IMR-90 (cell line): ENCODE measurements around the gene EEPD1.
A peak's percentile ranks its signal among the peaks of the same experiment; 100 is the strongest.

Source experiments
- BHLHE40 ChIP-seq: fragments of 150-350 bp; IDR thresholded peaks from 2 replicates; pipeline ENCODE4 v1.6.1; 2016; ENCODE audit warnings: mild to moderate bottlenecking, low read depth, low read length
- CEBPB ChIP-seq: IDR thresholded peaks from 2 replicates; pipeline ENCODE4 v1.6.1; 2012; ENCODE audit warnings: low read depth, low read length, improper control_type of control experiment
- FOS ChIP-seq: fragments of 150-350 bp; IDR thresholded peaks from 2 replicates; pipeline ENCODE4 v1.6.1; 2016; ENCODE audit warnings: low read depth, low read length
- MXI1 ChIP-seq: IDR thresholded peaks from 2 replicates; pipeline ENCODE4 v1.6.1; 2012; ENCODE audit warnings: low read depth, mild to moderate bottlenecking, low read length, moderate library complexity, borderline replicate concordance
- NFE2L2 ChIP-seq: fragments of 150-350 bp; IDR thresholded peaks from 2 replicates; pipeline ENCODE4 v1.6.1; 2016; ENCODE audit warnings: low read depth, mild to moderate bottlenecking, low read length
- POLR2A ChIP-seq: IDR thresholded peaks from 2 replicates; pipeline ENCODE4 v1.6.1; 2012; ENCODE audit warnings: mild to moderate bottlenecking, low read depth, low read length
- RAD21 ChIP-seq: IDR thresholded peaks from 2 replicates; pipeline ENCODE4 v1.6.1; 2012; ENCODE audit warnings: low read length, improper control_type of control experiment
- RCOR1 ChIP-seq: IDR thresholded peaks from 2 replicates; pipeline ENCODE4 v1.6.1; 2012; ENCODE audit warnings: mild to moderate bottlenecking, low read length, improper control_type of control experiment; ENCODE audit not compliant: insufficient replicate concordance
- RFX5 ChIP-seq: IDR thresholded peaks from 2 replicates; pipeline ENCODE4 v1.8.0; 2012; ENCODE audit warnings: low read depth, mild to moderate bottlenecking, low read length, moderate library complexity
- SMC3 ChIP-seq: fragments of 150-350 bp; IDR thresholded peaks from 2 replicates; pipeline ENCODE4 v1.6.1; 2016; ENCODE audit warnings: low read depth, mild to moderate bottlenecking, antibody characterized with exemption, low read length, moderate library complexity
- TF ChIP-seq, protein P1 (sequence below): conservative IDR thresholded peaks from 2 replicates; pipeline ENCODE4 v1.5.1; 2012; ENCODE audit warnings: mild to moderate bottlenecking, low read depth, low read length, improper control_type of control experiment
- TF ChIP-seq, protein P2 (sequence below): fragments of 150-350 bp; IDR thresholded peaks from 2 replicates; pipeline ENCODE4 v1.6.1; 2017; ENCODE audit warnings: mild to moderate bottlenecking, antibody characterized with exemption, low read length, low read depth
- TF ChIP-seq, protein P3 (sequence below): fragments of 150-350 bp; IDR thresholded peaks from 2 replicates; pipeline ENCODE4 v1.6.1; 2016; ENCODE audit warnings: low read depth, mild to moderate bottlenecking, low read length, moderate library complexity, borderline replicate concordance

DNA sequence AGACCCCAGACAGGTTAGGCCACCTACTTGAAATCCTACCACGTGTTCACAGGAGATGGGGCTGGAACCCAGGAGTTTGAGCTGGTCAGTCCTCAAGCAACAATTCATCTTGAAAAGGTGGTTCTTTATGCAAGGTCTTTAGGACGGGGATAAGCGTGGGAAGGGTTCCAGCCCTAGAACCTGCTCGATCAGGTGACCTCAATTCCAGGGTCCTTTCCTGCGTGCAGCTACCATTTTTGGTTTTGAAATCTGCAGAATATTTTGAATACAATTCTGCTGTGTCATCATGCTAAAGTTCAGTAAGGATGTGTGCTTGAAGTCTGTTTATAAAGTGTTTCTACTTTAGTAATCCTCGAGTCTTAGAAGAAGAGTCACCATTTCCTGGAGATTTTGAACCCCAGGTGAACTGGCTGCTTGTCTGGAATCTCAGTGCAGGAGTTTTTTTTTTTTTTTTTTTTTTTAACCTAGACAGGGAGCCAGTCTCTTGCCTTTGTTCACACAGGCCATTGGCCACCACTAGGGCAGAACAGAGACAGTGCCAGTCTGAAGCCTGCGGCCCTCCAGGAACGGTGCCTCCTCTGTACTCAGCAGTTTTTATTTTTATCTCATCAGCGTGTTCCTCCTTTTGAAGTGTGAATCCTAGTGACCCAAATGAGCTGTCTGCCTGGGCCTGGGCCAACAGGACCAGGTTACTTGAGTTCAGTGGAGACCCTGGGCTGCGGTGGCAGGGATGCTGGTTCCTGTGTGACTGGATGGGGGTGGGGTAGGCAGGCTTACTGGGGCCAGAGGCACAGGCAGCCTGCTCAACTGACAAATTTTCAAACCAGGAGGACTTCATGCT lies 54.6 kb downstream of the EEPD1 start:
- TF ChIP-seq, protein P1, sequence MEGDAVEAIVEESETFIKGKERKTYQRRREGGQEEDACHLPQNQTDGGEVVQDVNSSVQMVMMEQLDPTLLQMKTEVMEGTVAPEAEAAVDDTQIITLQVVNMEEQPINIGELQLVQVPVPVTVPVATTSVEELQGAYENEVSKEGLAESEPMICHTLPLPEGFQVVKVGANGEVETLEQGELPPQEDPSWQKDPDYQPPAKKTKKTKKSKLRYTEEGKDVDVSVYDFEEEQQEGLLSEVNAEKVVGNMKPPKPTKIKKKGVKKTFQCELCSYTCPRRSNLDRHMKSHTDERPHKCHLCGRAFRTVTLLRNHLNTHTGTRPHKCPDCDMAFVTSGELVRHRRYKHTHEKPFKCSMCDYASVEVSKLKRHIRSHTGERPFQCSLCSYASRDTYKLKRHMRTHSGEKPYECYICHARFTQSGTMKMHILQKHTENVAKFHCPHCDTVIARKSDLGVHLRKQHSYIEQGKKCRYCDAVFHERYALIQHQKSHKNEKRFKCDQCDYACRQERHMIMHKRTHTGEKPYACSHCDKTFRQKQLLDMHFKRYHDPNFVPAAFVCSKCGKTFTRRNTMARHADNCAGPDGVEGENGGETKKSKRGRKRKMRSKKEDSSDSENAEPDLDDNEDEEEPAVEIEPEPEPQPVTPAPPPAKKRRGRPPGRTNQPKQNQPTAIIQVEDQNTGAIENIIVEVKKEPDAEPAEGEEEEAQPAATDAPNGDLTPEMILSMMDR = 0 out of 2 replicates have a peak, but pooled peaks have one; percentile 14
- TF ChIP-seq SMC3 = 0 out of 2 replicates have a peak, but pooled peaks have one; percentile 8
- no peak for TF ChIP-seq POLR2A
- TF ChIP-seq, protein P2, sequence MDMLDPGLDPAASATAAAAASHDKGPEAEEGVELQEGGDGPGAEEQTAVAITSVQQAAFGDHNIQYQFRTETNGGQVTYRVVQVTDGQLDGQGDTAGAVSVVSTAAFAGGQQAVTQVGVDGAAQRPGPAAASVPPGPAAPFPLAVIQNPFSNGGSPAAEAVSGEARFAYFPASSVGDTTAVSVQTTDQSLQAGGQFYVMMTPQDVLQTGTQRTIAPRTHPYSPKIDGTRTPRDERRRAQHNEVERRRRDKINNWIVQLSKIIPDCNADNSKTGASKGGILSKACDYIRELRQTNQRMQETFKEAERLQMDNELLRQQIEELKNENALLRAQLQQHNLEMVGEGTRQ = peak; percentile 60; the same call in 1 of the 2 replicates
- peak; percentile 97 for TF ChIP-seq NFE2L2
- TF ChIP-seq RAD21 = peak; percentile 11; the same call in 1 of the 2 replicates
- peak; percentile 75 for TF ChIP-seq CEBPB
- TF ChIP-seq RFX5 = no peak
- peak; percentile 13 for TF ChIP-seq RCOR1
- peak; percentile 77; the same call in 1 of the 2 replicates for TF ChIP-seq FOS
- TF ChIP-seq, protein P3, sequence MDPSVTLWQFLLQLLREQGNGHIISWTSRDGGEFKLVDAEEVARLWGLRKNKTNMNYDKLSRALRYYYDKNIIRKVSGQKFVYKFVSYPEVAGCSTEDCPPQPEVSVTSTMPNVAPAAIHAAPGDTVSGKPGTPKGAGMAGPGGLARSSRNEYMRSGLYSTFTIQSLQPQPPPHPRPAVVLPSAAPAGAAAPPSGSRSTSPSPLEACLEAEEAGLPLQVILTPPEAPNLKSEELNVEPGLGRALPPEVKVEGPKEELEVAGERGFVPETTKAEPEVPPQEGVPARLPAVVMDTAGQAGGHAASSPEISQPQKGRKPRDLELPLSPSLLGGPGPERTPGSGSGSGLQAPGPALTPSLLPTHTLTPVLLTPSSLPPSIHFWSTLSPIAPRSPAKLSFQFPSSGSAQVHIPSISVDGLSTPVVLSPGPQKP = no peak
- TF ChIP-seq MXI1 = no peak
- peak; percentile 62 for TF ChIP-seq BHLHE40
